H54 (cell line): ENCODE measurements around the gene LAMTOR5.
A peak's percentile ranks its signal among the peaks of the same experiment; 100 is the strongest.
"Not testable (repeated sequence)": the region's sequence is repeated elsewhere in the genome, so short reads cannot be mapped to it uniquely, and the experiment has no call there.

Experiments
- DNase-seq: peaks from one replicate; pipeline ENCODE4 v3.0.0; 2011; ENCODE audit warnings: low spot score, mixed read lengths; ENCODE audit not compliant: insufficient read length
- FAIRE-seq: peaks from 3 replicates; lab custom pipeline; 2011; peaks lifted over from hg19 to GRCh38; lab: Jason Lieb, UNC
- POLR2A ChIP-seq: IDR thresholded peaks from 2 replicates; pipeline ENCODE4 v1.6.1; 2011; ENCODE audit warnings: low read depth, mild to moderate bottlenecking, low read length

Gene LAMTOR5

GRCh38 chr1:110407260-110408210 is at the start of gene LAMTOR5:
TSS of gene LAMTOR5 (minus strand) at chr1:110407694. CDS start at chr1:110407620, 74 bp downstream.
- peak; percentile 89 for TF ChIP-seq POLR2A
- peak; percentile 75 for FAIRE-seq

GRCh38 chr1:110457206-110457605 is 49.7 kb upstream of the LAMTOR5 start:
- TF ChIP-seq POLR2A, result no peak
- DNase-seq (no peak), FAIRE-seq (no peak)

More at GRCh38 chr1:110407260-110408210, at the start of gene LAMTOR5:
- peak; percentile 77 for DNase-seq

- no peak for FAIRE-seq
- no peak for DNase-seq
- no peak for TF ChIP-seq POLR2A
These were observed 47.7 kb upstream of the LAMTOR5 start for GRCh38 chr1:110455151-110455550.

GRCh38 chr1:110454328-110454727 is 46.8 kb upstream of the LAMTOR5 start:
- no peak for FAIRE-seq
- no peak for DNase-seq
- no peak for TF ChIP-seq POLR2A

GRCh38 chr1:110453829-110454228 is 46.3 kb upstream of the LAMTOR5 start:
- DNase-seq, result no peak
- no peak for FAIRE-seq
- no peak for TF ChIP-seq POLR2A

- FAIRE-seq, result no peak
- no peak for TF ChIP-seq POLR2A
- no peak for DNase-seq
These were observed 44.8 kb upstream of the LAMTOR5 start for GRCh38 chr1:110452330-110452729.

- FAIRE-seq, result no peak
These were observed 43.4 kb upstream of the LAMTOR5 start, which contains the start of gene PROK1 for GRCh38 chr1:110450929-110451328. TSS of gene PROK1 (plus strand) at chr1:110451149. CDS start at chr1:110451217, 68 bp downstream.

GRCh38 chr1:110449661-110450651 is 42.5 kb upstream of the LAMTOR5 start:
- DNase-seq (no peak), FAIRE-seq (no peak)
- no peak for TF ChIP-seq POLR2A

More at GRCh38 chr1:110450929-110451328, 43.4 kb upstream of the LAMTOR5 start, which contains the start of gene PROK1:
- no peak for TF ChIP-seq POLR2A
- DNase-seq, result no peak

- TF ChIP-seq POLR2A, result no peak
- FAIRE-seq, result no peak
- no peak for DNase-seq
These were observed 37.1 kb upstream of the LAMTOR5 start for GRCh38 chr1:110444561-110444960.

GRCh38 chr1:110443451-110443850 is 36.0 kb upstream of the LAMTOR5 start:
- no peak for TF ChIP-seq POLR2A
- FAIRE-seq (no peak), DNase-seq (no peak)

GRCh38 chr1:110441888-110442287 is 34.4 kb upstream of the LAMTOR5 start:
- DNase-seq (no peak), FAIRE-seq (no peak)
- TF ChIP-seq POLR2A, result no peak

- DNase-seq (no peak), FAIRE-seq (no peak)
- no peak for TF ChIP-seq POLR2A
These were observed 33.4 kb upstream of the LAMTOR5 start for GRCh38 chr1:110440877-110441276.

- not testable (repeated sequence) for DNase-seq
These were observed 32.4 kb upstream of the LAMTOR5 start for GRCh38 chr1:110439873-110440272.

More at GRCh38 chr1:110439873-110440272, 32.4 kb upstream of the LAMTOR5 start:
- not testable (repeated sequence) for FAIRE-seq
